ENCODE measurements around the gene INAVA.

The INAVA gene

GRCh38 chr1:200899451-200899915 is 4.8 kb downstream of the INAVA start:
- no peak for TF ChIP-seq CEBPB (IDR thresholded peaks at IDR 0.05)
- no peak for TF ChIP-seq USF1 (IDR thresholded peaks at IDR 0.05)
- no peak for TF ChIP-seq CREB1 (IDR thresholded peaks at IDR 0.05; ENCODE audit: low read depth)
- no peak for TF ChIP-seq TAF1 (IDR thresholded peaks at IDR 0.05; ENCODE audit: low read depth)
- no peak for TF ChIP-seq NFIC (IDR thresholded peaks at IDR 0.05)
- TF ChIP-seq REST (IDR thresholded peaks at IDR 0.05; ENCODE audit: low read depth): no peak
- TF ChIP-seq TEAD4 (IDR thresholded peaks at IDR 0.05): no peak
- TF ChIP-seq FOXM1 (IDR thresholded peaks at IDR 0.05; ENCODE audit: borderline replicate concordance, low read depth): no peak
- no peak for TF ChIP-seq YY1 (IDR thresholded peaks at IDR 0.05; ENCODE audit: low read depth)
- no peak for TF ChIP-seq EGR1 (IDR thresholded peaks at IDR 0.05)
- TF ChIP-seq EP300 (IDR thresholded peaks at IDR 0.05; ENCODE audit: borderline replicate concordance): no peak
- TF ChIP-seq MAX (IDR thresholded peaks at IDR 0.05): no peak
- TF ChIP-seq ZBTB7A (IDR thresholded peaks at IDR 0.05; ENCODE audit: low read depth): no peak
- no peak for TF ChIP-seq TCF12 (IDR thresholded peaks at IDR 0.05; ENCODE audit: low read depth)
- TF ChIP-seq RAD21 (IDR thresholded peaks at IDR 0.05; ENCODE audit: low read depth): no peak

- TF ChIP-seq EP300 (IDR thresholded peaks at IDR 0.05; ENCODE audit: borderline replicate concordance) (no peak), CEBPB (IDR thresholded peaks at IDR 0.05) (no peak)
Observed at GRCh38 chr1:200899954-200900867, 5.5 kb downstream of the INAVA start.

GRCh38 chr1:200900877-200901276 is 6.2 kb downstream of the INAVA start:
- TF ChIP-seq CREB1 (IDR thresholded peaks at IDR 0.05; ENCODE audit: low read depth) (no peak), ZBTB7A (IDR thresholded peaks at IDR 0.05; ENCODE audit: low read depth) (no peak)

- no peak for TF ChIP-seq ZBTB7A (IDR thresholded peaks at IDR 0.05; ENCODE audit: low read depth)
- no peak for TF ChIP-seq EP300 (IDR thresholded peaks at IDR 0.05; ENCODE audit: borderline replicate concordance)
- no peak for TF ChIP-seq FOXM1 (IDR thresholded peaks at IDR 0.05; ENCODE audit: borderline replicate concordance, low read depth)
- no peak for TF ChIP-seq EGR1 (IDR thresholded peaks at IDR 0.05)
- TF ChIP-seq MAX (IDR thresholded peaks at IDR 0.05): no peak
- no peak for TF ChIP-seq RAD21 (IDR thresholded peaks at IDR 0.05; ENCODE audit: low read depth)
Observed at GRCh38 chr1:200901350-200901749, 6.7 kb downstream of the INAVA start.

- TF ChIP-seq YY1 (IDR thresholded peaks at IDR 0.05; ENCODE audit: low read depth): no peak
- peak; percentile 50 for TF ChIP-seq NFIC (IDR thresholded peaks at IDR 0.05)
- TF ChIP-seq TEAD4 (IDR thresholded peaks at IDR 0.05): no peak
Observed at GRCh38 chr1:200901796-200902444, 7.2 kb downstream of the INAVA start.

GRCh38 chr1:200903793-200904192 is 9.1 kb downstream of the INAVA start:
- TF ChIP-seq EP300 (IDR thresholded peaks at IDR 0.05; ENCODE audit: borderline replicate concordance) (no peak), MAX (IDR thresholded peaks at IDR 0.05) (no peak), CREB1 (IDR thresholded peaks at IDR 0.05; ENCODE audit: low read depth) (no peak)

- no peak for TF ChIP-seq TCF12 (IDR thresholded peaks at IDR 0.05; ENCODE audit: low read depth)
- TF ChIP-seq NFIC (IDR thresholded peaks at IDR 0.05): no peak
- TF ChIP-seq FOXM1 (IDR thresholded peaks at IDR 0.05; ENCODE audit: borderline replicate concordance, low read depth): no peak
- TF ChIP-seq TEAD4 (IDR thresholded peaks at IDR 0.05): no peak
- TF ChIP-seq EP300 (IDR thresholded peaks at IDR 0.05; ENCODE audit: borderline replicate concordance): no peak
- no peak for TF ChIP-seq REST (IDR thresholded peaks at IDR 0.05; ENCODE audit: low read depth)
- TF ChIP-seq MAX (IDR thresholded peaks at IDR 0.05): no peak
- no peak for TF ChIP-seq USF1 (IDR thresholded peaks at IDR 0.05)
- no peak for TF ChIP-seq ZBTB7A (IDR thresholded peaks at IDR 0.05; ENCODE audit: low read depth)
- no peak for TF ChIP-seq YY1 (IDR thresholded peaks at IDR 0.05; ENCODE audit: low read depth)
- TF ChIP-seq TAF1 (IDR thresholded peaks at IDR 0.05; ENCODE audit: low read depth): no peak
Observed at GRCh38 chr1:200904772-200905171, 10.1 kb downstream of the INAVA start.
